Cardiac fibroblast (primary cell): Measurements from ENCODE around the gene MEGF8.
A peak's percentile ranks its signal among the peaks of the same experiment; 100 is the strongest.
"Not testable (repeated sequence)": the region's sequence is repeated elsewhere in the genome, so short reads cannot be mapped to it uniquely, and the experiment has no call there.

Experiments
- DNase-seq, 2 donors: peaks; one replicate each; pipeline versions ENCODE4 v3.0.0 to v3.0.0-alpha.2; 2010; ENCODE audit warnings: low read depth in 2 of 2
- H3K4me3 ChIP-seq, 2 donors: replicated peaks in 1 of 2; 1 replicate in 1 of 2; 2 replicates in 1 of 2; pipeline ENCODE4 v1.5.1; 2011; ENCODE audit warnings: low read depth in 2 of 2, low read length in 2 of 2, mild to moderate bottlenecking in 2 of 2, moderate library complexity in 1 of 2
- CTCF ChIP-seq: IDR thresholded peaks from one replicate; pipeline ENCODE4 v1.5.1; 2011; ENCODE audit warnings: low read depth, mild to moderate bottlenecking, low read length, inconsistent platforms

The MEGF8 gene

GRCh38 chr19:42335374-42335936, 10.0 kb downstream of the MEGF8 start:
- H3K4me3 ChIP-seq = no peak overlapping the region
- DNase-seq = no peak
- no peak for TF ChIP-seq CTCF

GRCh38 chr19:42335971-42336370, 10.5 kb downstream of the MEGF8 start:
- DNase-seq = no peak
- no peak for TF ChIP-seq CTCF
- no peak overlapping the region for H3K4me3 ChIP-seq

GRCh38 chr19:42339126-42339860, 13.9 kb downstream of the MEGF8 start:
- DNase-seq, H3K4me3 ChIP-seq: not testable (repeated sequence)

- not testable (repeated sequence) for DNase-seq, H3K4me3 ChIP-seq
These were observed 14.5 kb downstream of the MEGF8 start for GRCh38 chr19:42339922-42340321.

- no peak for TF ChIP-seq CTCF
- H3K4me3 ChIP-seq = no peak overlapping the region
- DNase-seq = no peak
These were observed 18.1 kb downstream of the MEGF8 start for GRCh38 chr19:42343344-42344110.

- no peak for TF ChIP-seq CTCF
- no peak overlapping the region for H3K4me3 ChIP-seq
- no peak for DNase-seq
These were observed 19.0 kb downstream of the MEGF8 start for GRCh38 chr19:42344336-42344893.

- no peak overlapping the region for H3K4me3 ChIP-seq
- no peak for TF ChIP-seq CTCF
- peak; percentile 44 to 73 for DNase-seq
These were observed 19.9 kb downstream of the MEGF8 start for GRCh38 chr19:42345191-42345812.
